ENCODE results near the gene RASIP1. TPM values are rescaled to one million over a fixed set of nuclear protein-coding genes. Genes with fewer than 3 reads are reported as not detected.

The RASIP1 gene
- total and polyA plus RNA-seq, 7 donors, result 3.9 to 9.7 (median 7.0) TPM

DNA sequence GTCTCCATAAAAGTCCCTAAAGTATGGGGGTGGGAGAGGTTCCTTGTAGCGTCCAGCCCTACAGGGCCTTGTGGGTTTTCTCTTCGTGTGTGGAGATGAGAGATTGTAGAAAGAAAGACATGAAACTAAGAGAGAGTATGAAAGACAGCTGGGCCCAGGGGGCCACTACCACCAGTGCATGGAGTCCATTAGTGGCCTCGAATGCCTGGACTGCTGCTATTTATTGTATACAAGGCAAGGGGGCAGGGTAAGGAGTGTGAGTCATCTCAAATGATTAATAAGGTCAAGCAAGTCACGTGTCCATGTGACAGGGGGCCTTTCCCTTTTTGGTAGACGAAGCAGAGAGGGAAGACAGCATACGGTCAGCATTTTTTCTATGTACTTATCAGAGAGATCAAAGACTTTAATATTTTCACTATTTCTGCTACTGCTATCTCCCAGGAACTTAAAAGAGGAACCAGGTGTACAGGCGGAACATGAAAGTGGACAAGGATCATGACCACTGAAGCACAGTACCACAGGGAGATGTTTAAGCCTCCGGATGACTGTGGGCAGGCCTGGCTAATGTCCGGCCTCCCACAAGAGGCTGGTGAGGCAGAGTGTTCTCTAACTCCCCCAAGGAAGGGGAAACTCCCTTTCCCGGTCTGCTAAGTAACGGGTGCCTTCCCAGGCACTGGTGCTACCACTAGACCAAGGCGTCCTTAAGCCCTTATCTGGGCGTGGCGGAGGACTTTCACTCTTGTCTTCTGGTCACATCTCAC, 40.4 kb upstream of the RASIP1 start:
- ATAC-seq, result peak; percentile 33 to 55 (median 44)
- intact Hi-C loops (cut with DNase I), result no loop called here
- TF ChIP-seq, protein P1, sequence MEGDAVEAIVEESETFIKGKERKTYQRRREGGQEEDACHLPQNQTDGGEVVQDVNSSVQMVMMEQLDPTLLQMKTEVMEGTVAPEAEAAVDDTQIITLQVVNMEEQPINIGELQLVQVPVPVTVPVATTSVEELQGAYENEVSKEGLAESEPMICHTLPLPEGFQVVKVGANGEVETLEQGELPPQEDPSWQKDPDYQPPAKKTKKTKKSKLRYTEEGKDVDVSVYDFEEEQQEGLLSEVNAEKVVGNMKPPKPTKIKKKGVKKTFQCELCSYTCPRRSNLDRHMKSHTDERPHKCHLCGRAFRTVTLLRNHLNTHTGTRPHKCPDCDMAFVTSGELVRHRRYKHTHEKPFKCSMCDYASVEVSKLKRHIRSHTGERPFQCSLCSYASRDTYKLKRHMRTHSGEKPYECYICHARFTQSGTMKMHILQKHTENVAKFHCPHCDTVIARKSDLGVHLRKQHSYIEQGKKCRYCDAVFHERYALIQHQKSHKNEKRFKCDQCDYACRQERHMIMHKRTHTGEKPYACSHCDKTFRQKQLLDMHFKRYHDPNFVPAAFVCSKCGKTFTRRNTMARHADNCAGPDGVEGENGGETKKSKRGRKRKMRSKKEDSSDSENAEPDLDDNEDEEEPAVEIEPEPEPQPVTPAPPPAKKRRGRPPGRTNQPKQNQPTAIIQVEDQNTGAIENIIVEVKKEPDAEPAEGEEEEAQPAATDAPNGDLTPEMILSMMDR (IDR thresholded peaks at IDR 0.05), result no peak
- Histone ChIP-seq H3K27me3 (ENCODE audit: insufficient read depth in 3 of 3, low read length in 2 of 3) (no peaks in the 10 kb centered on the region), H3K4me1 (no peaks in the 10 kb centered on the region), H3K36me3 (ENCODE audit: insufficient read depth in 1 of 2, low read depth in 1 of 2) (no peaks in the 10 kb centered on the region), H3K9me3 (no peaks in the 10 kb centered on the region), H3K4me3 (no peak overlapping the region), H3K27ac (peak overlapping the region; percentile 70)
- DNase-seq, result peak in 1 of 2 donors; percentile 48
- WGBS, 3 donors, result 60 to 69% (median 67%) methylated on average over 14 of the region's 14 CpGs

GRCh38 chr19:48779636-48780035, 39.2 kb upstream of the RASIP1 start:
- no peak overlapping the region for H3K27ac ChIP-seq
- WGBS, 3 donors, result 65 to 84% (median 73%) methylated on average over 1 of the region's 1 CpG
- no peaks in the 10 kb centered on the region for H3K27me3 ChIP-seq (ENCODE audit: insufficient read depth in 3 of 3, low read length in 2 of 3)
- intact Hi-C loops (cut with DNase I), result no loop called here
- DNase-seq (no peak), ATAC-seq (no peak)
- H3K9me3 ChIP-seq, result no peaks in the 10 kb centered on the region
- TF ChIP-seq, protein P1 (IDR thresholded peaks at IDR 0.05), result no peak
- H3K36me3 ChIP-seq (ENCODE audit: insufficient read depth in 1 of 2, low read depth in 1 of 2), result no peaks in the 10 kb centered on the region
- H3K4me1 ChIP-seq, result no peaks in the 10 kb centered on the region
- H3K4me3 ChIP-seq, result no peak overlapping the region

- intact Hi-C loops (cut with DNase I), result no loop called here
- TF ChIP-seq, protein P1 (IDR thresholded peaks at IDR 0.05), result no peak
- Histone ChIP-seq H3K36me3 (ENCODE audit: insufficient read depth in 1 of 2, low read depth in 1 of 2) (no peaks in the 10 kb centered on the region), H3K4me3 (no peak overlapping the region), H3K4me1 (peaks cover 7% of the 10 kb centered on the region), H3K27ac (no peak overlapping the region), H3K27me3 (ENCODE audit: insufficient read depth in 3 of 3, low read length in 2 of 3) (no peaks in the 10 kb centered on the region), H3K9me3 (no peaks in the 10 kb centered on the region)
- DNase-seq (no peak), ATAC-seq (no peak)
- 88 to 91% (median 91%) methylated on average over 12 of the region's 12 CpGs for WGBS, 3 donors
Measured at GRCh38 chr19:48777720-48778119, 37.3 kb upstream of the RASIP1 start.

DNA sequence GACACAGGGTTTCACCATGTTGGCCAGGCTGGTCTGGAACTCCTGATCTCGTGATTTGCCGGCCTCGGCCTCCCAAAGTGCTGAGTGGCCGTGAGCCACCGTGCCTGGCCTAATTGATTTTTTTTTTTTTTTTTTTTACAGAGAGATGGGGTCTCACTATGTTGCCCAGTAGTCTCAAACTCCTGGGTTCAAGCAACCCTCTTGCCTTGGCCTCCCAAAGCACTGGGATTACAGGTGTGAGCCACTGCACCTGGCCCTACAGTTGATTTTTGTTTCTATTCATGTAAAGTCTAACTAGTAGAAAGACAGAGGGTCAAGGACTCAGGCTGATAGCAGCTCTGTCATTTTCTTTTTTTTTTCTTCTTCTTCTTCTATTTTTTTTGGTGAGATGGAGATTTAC, 36.7 kb upstream of the RASIP1 start:
- ATAC-seq (no peak), DNase-seq (no peak)
- H3K4me1 ChIP-seq, result peaks cover 12% of the 10 kb centered on the region
- intact Hi-C loops (cut with DNase I), result no loop called here
- H3K4me3 ChIP-seq, result no peak overlapping the region
- no peaks in the 10 kb centered on the region for H3K27me3 ChIP-seq (ENCODE audit: insufficient read depth in 3 of 3, low read length in 2 of 3)
- WGBS, 3 donors, result 90 to 99% (median 97%) methylated on average over 5 of the region's 5 CpGs
- TF ChIP-seq, protein P1 (IDR thresholded peaks at IDR 0.05), result no peak
- no peaks in the 10 kb centered on the region for H3K9me3 ChIP-seq
- no peak overlapping the region for H3K27ac ChIP-seq
- no peaks in the 10 kb centered on the region for H3K36me3 ChIP-seq (ENCODE audit: insufficient read depth in 1 of 2, low read depth in 1 of 2)
